ENCODE data around the gene ACLY. TPM values are rescaled to one million over a fixed set of nuclear protein-coding genes. Genes with fewer than 3 reads are reported as not detected.

Gene ACLY
- total RNA-seq, 2 experiments from 2014 or later, result 102 to 222 TPM

GRCh38 chr17:41870627-41871026, 48.1 kb downstream of the ACLY start:
- Histone ChIP-seq H3K4me3 (ENCODE audit: low read depth, low read length, poor library complexity, severe bottlenecking) (no peak overlapping the region), H4K20me1 (ENCODE audit: insufficient read depth, low read length) (no peaks in the 10 kb centered on the region), H3K9me2 (ENCODE audit: insufficient read depth, low read length) (no peaks in the 10 kb centered on the region), H2AFZ (ENCODE audit: low read length) (no peak overlapping the region), H3K27ac (ENCODE audit: low read depth, low read length, poor library complexity, severe bottlenecking) (no peak overlapping the region), H3K79me2 (ENCODE audit: insufficient read depth, low read depth, low read length) (no peaks in the 10 kb centered on the region), H3K9me3 (ENCODE audit: low read length) (no peaks in the 10 kb centered on the region), H3K36me3 (ENCODE audit: insufficient read depth, low read length) (peaks cover 81% of the 10 kb centered on the region), H3K4me1 (ENCODE audit: insufficient read depth, low read length, poor library complexity, severe bottlenecking) (no peaks in the 10 kb centered on the region), H3K4me2 (ENCODE audit: low read length) (no peak overlapping the region)
- POLR2A ChIA-PET, result interaction anchor here (0.6 to 0.7 kb wide), 2 partner anchors 116 to 139 kb away, joined by 3 read pairs; no protein-coding TSS in a partner anchor
- intact Hi-C loops (cut with micrococcal nuclease; ENCODE audit: unreplicated experiment), result no loop called here
- no peak for TF ChIP-seq CTCF (conservative IDR thresholded peaks at IDR 0.05; ENCODE audit: low read length)
- no peak for TF ChIP-seq EZH2phosphoT487 (IDR thresholded peaks at IDR 0.05; ENCODE audit: borderline replicate concordance, low read depth, low read length)
- CTCF ChIA-PET (ENCODE audit: unreplicated experiment), result interaction anchor here (0.5 kb wide), 1 partner anchor 321 kb away, joined by 5 read pairs; no protein-coding TSS in a partner anchor
- no TSS peak for BruUV-seq (replicated peaks)
- DNase-seq (ENCODE audit: low spot score), result no peak

- H3K4me3 ChIP-seq (ENCODE audit: low read depth, low read length, poor library complexity, severe bottlenecking), result no peak overlapping the region
- no peaks in the 10 kb centered on the region for H3K79me2 ChIP-seq (ENCODE audit: insufficient read depth, low read depth, low read length)
- no peaks in the 10 kb centered on the region for H4K20me1 ChIP-seq (ENCODE audit: insufficient read depth, low read length)
- intact Hi-C loops (cut with micrococcal nuclease; ENCODE audit: unreplicated experiment), result no loop called here
- no peak overlapping the region for H3K4me2 ChIP-seq (ENCODE audit: low read length)
- H3K9me3 ChIP-seq (ENCODE audit: low read length), result no peaks in the 10 kb centered on the region
- H3K36me3 ChIP-seq (ENCODE audit: insufficient read depth, low read length), result peaks cover 80% of the 10 kb centered on the region
- no peak overlapping the region for H3K27ac ChIP-seq (ENCODE audit: low read depth, low read length, poor library complexity, severe bottlenecking)
- TF ChIP-seq EZH2phosphoT487 (IDR thresholded peaks at IDR 0.05; ENCODE audit: borderline replicate concordance, low read depth, low read length) (no peak), CTCF (conservative IDR thresholded peaks at IDR 0.05; ENCODE audit: low read length) (no peak)
- no TSS peak for BruUV-seq (replicated peaks)
- DNase-seq (ENCODE audit: low spot score), result no peak
- ChIA-PET POLR2A (interaction anchor here (0.7 kb wide), 1 partner anchor 115 kb away, joined by 3 read pairs; no protein-coding TSS in a partner anchor), CTCF (ENCODE audit: unreplicated experiment) (no interaction called here)
- no peaks in the 10 kb centered on the region for H3K9me2 ChIP-seq (ENCODE audit: insufficient read depth, low read length)
- H2AFZ ChIP-seq (ENCODE audit: low read length), result no peak overlapping the region
- no peaks in the 10 kb centered on the region for H3K4me1 ChIP-seq (ENCODE audit: insufficient read depth, low read length, poor library complexity, severe bottlenecking)
These were observed 48.7 kb downstream of the ACLY start for GRCh38 chr17:41870097-41870496.

GRCh38 chr17:41869426-41869825, 49.3 kb downstream of the ACLY start:
- Histone ChIP-seq H2AFZ (ENCODE audit: low read length) (no peak overlapping the region), H3K36me3 (ENCODE audit: insufficient read depth, low read length) (peaks cover 74% of the 10 kb centered on the region), H3K4me1 (ENCODE audit: insufficient read depth, low read length, poor library complexity, severe bottlenecking) (no peaks in the 10 kb centered on the region), H4K20me1 (ENCODE audit: insufficient read depth, low read length) (no peaks in the 10 kb centered on the region), H3K9me2 (ENCODE audit: insufficient read depth, low read length) (no peaks in the 10 kb centered on the region), H3K9me3 (ENCODE audit: low read length) (no peaks in the 10 kb centered on the region), H3K4me2 (ENCODE audit: low read length) (no peak overlapping the region), H3K27ac (ENCODE audit: low read depth, low read length, poor library complexity, severe bottlenecking) (no peak overlapping the region), H3K79me2 (ENCODE audit: insufficient read depth, low read depth, low read length) (peaks cover 4% of the 10 kb centered on the region), H3K4me3 (ENCODE audit: low read depth, low read length, poor library complexity, severe bottlenecking) (no peak overlapping the region)
- no TSS peak for BruUV-seq (replicated peaks)
- TF ChIP-seq CTCF (conservative IDR thresholded peaks at IDR 0.05; ENCODE audit: low read length), result no peak
- TF ChIP-seq EZH2phosphoT487 (IDR thresholded peaks at IDR 0.05; ENCODE audit: borderline replicate concordance, low read depth, low read length), result no peak
- ChIA-PET POLR2A (no interaction called here), CTCF (ENCODE audit: unreplicated experiment) (no interaction called here)
- DNase-seq (ENCODE audit: low spot score), result no peak
- intact Hi-C loops (cut with micrococcal nuclease; ENCODE audit: unreplicated experiment), result loop anchor here (5.0 kb wide), 1 partner anchor 132 kb away; no protein-coding TSS in a partner anchor
